ENCODE measurements around the gene TMEM163. TPM values are rescaled to one million over a fixed set of nuclear protein-coding genes. Genes with fewer than 3 reads are reported as not detected.

Gene TMEM163
- polyA plus RNA-seq, 3 donors: 0.01 TPM; not detected in 2

- DNase-seq: no peak
- H3K4me3 Mint-ChIP-seq: no peak overlapping the region
- 83% methylated on average over 6 of the region's 6 CpGs for WGBS (ENCODE audit: insufficient coverage)
- peaks cover 0 to 2% (median 1%) of the 10 kb centered on the region in 3 donors for H3K27me3 Mint-ChIP-seq (ENCODE audit: low read depth in 3 of 3)
- Histone ChIP-seq H3K36me3 (replicated peaks in 1 of 2; ENCODE audit: control insufficient read depth in 1 of 2, insufficient read depth in 2 of 2, low read length in 2 of 2) (no peaks in the 10 kb centered on the region), H4K20me1 (ENCODE audit: insufficient read depth, low read length) (no peaks in the 10 kb centered on the region), H3K4me2 (replicated peaks; ENCODE audit: extremely low read depth, low read length, poor library complexity, severe bottlenecking) (no peak overlapping the region), H3K4me1 (ENCODE audit: control insufficient read depth in 1 of 2, insufficient read depth in 2 of 2, low read length in 2 of 2) (no peaks in the 10 kb centered on the region), H3K27ac (ENCODE audit: low read depth in 1 of 2, low read length in 2 of 2) (no peak overlapping the region), H3K9ac (ENCODE audit: insufficient read depth, low read length, poor library complexity, severe bottlenecking) (no peak overlapping the region), H3K27me3 (ENCODE audit: control insufficient read depth in 2 of 2, insufficient read depth in 2 of 2, low read length in 2 of 2) (no peaks in the 10 kb centered on the region), H3K9me3 (replicated peaks in 1 of 2; ENCODE audit: control insufficient read depth in 1 of 2, insufficient read depth in 1 of 2, low read length in 2 of 2) (peaks cover 19 to 26% of the 10 kb centered on the region in 2 donors), H3K4me3 (replicated peaks in 1 of 3; ENCODE audit: low read depth in 2 of 3, low read length in 3 of 3) (no peak overlapping the region), H2AFZ (ENCODE audit: insufficient read depth, low read depth, low read length, poor library complexity, severe bottlenecking) (no peak overlapping the region), H3K79me2 (ENCODE audit: insufficient read depth, low read length) (no peaks in the 10 kb centered on the region)
- H3K36me3 Mint-ChIP-seq: peaks cover 0 to 2% of the 10 kb centered on the region in 2 donors
- intact Hi-C loops (cut with micrococcal nuclease): no loop called here
- no peaks in the 10 kb centered on the region for H3K4me1 Mint-ChIP-seq
- no peak for TF ChIP-seq CTCF (IDR thresholded peaks at IDR 0.05)
- peaks cover 16 to 37% (median 25%) of the 10 kb centered on the region in 7 donors for H3K9me3 Mint-ChIP-seq
- no peak overlapping the region for H3K27ac Mint-ChIP-seq
Observed at GRCh38 chr2:134594399-134594798, 124.4 kb downstream of the TMEM163 start.

GRCh38 chr2:134593519-134593918, 125.3 kb downstream of the TMEM163 start:
- Histone ChIP-seq H2AFZ (ENCODE audit: insufficient read depth, low read depth, low read length, poor library complexity, severe bottlenecking) (no peak overlapping the region), H3K27ac (ENCODE audit: low read depth in 1 of 2, low read length in 2 of 2) (no peak overlapping the region), H3K4me2 (replicated peaks; ENCODE audit: extremely low read depth, low read length, poor library complexity, severe bottlenecking) (no peak overlapping the region), H3K4me3 (replicated peaks in 1 of 3; ENCODE audit: low read depth in 2 of 3, low read length in 3 of 3) (no peak overlapping the region), H3K36me3 (replicated peaks in 1 of 2; ENCODE audit: control insufficient read depth in 1 of 2, insufficient read depth in 2 of 2, low read length in 2 of 2) (no peaks in the 10 kb centered on the region), H4K20me1 (ENCODE audit: insufficient read depth, low read length) (no peaks in the 10 kb centered on the region), H3K9ac (ENCODE audit: insufficient read depth, low read length, poor library complexity, severe bottlenecking) (no peak overlapping the region), H3K9me3 (replicated peaks in 1 of 2; ENCODE audit: control insufficient read depth in 1 of 2, insufficient read depth in 1 of 2, low read length in 2 of 2) (peaks cover 19 to 23% of the 10 kb centered on the region in 2 donors), H3K4me1 (ENCODE audit: control insufficient read depth in 1 of 2, insufficient read depth in 2 of 2, low read length in 2 of 2) (no peaks in the 10 kb centered on the region), H3K79me2 (ENCODE audit: insufficient read depth, low read length) (no peaks in the 10 kb centered on the region), H3K27me3 (ENCODE audit: control insufficient read depth in 2 of 2, insufficient read depth in 2 of 2, low read length in 2 of 2) (no peaks in the 10 kb centered on the region)
- intact Hi-C loops (cut with micrococcal nuclease): no loop called here
- Mint-ChIP-seq H3K27me3 (ENCODE audit: low read depth in 3 of 3) (peaks cover 0 to 1% (median 0%) of the 10 kb centered on the region in 3 donors), H3K4me3 (no peak overlapping the region), H3K27ac (no peak overlapping the region), H3K9me3 (peaks cover 18 to 32% (median 25%) of the 10 kb centered on the region in 7 donors), H3K36me3 (peaks cover 0 to 2% of the 10 kb centered on the region in 2 donors), H3K4me1 (no peaks in the 10 kb centered on the region)
- DNase-seq: no peak
- no peak for TF ChIP-seq CTCF (IDR thresholded peaks at IDR 0.05)
- 99% methylated on average over 6 of the region's 8 CpGs for WGBS (ENCODE audit: insufficient coverage)
